Measurements from ENCODE around the gene GRPR.

GRPR gene

GRCh38 chrX:16185725-16186136 lies 62.4 kb downstream of the GRPR start:
- no peaks in the 10 kb centered on the region for H3K9me3 Mint-ChIP-seq
- H3K27ac Mint-ChIP-seq: no peak overlapping the region
- ATAC-seq: no peak
- peaks cover 15% of the 10 kb centered on the region for H3K27me3 Mint-ChIP-seq
- H3K4me3 Mint-ChIP-seq: no peak overlapping the region
- H3K4me1 Mint-ChIP-seq: peaks cover 7% of the 10 kb centered on the region
- no peaks in the 10 kb centered on the region for H3K36me3 Mint-ChIP-seq

GRCh38 chrX:16186380-16187007 lies 63.1 kb downstream of the GRPR start:
- H3K4me3 Mint-ChIP-seq: no peak overlapping the region
- no peak for ATAC-seq

GRCh38 chrX:16187024-16187760 lies 63.8 kb downstream of the GRPR start:
- Mint-ChIP-seq H3K4me3 (no peak overlapping the region), H3K4me1 (peaks cover 7% of the 10 kb centered on the region), H3K9me3 (no peaks in the 10 kb centered on the region), H3K27me3 (peaks cover 15% of the 10 kb centered on the region), H3K27ac (no peak overlapping the region), H3K36me3 (no peaks in the 10 kb centered on the region)
- no peak for ATAC-seq

More at GRCh38 chrX:16186380-16187007, 63.1 kb downstream of the GRPR start:
- Mint-ChIP-seq H3K27ac (no peak overlapping the region), H3K27me3 (peaks cover 15% of the 10 kb centered on the region), H3K9me3 (no peaks in the 10 kb centered on the region), H3K4me1 (peaks cover 7% of the 10 kb centered on the region), H3K36me3 (no peaks in the 10 kb centered on the region)

GRCh38 chrX:16188687-16189086 lies 65.3 kb downstream of the GRPR start:
- Mint-ChIP-seq H3K27ac (no peak overlapping the region), H3K9me3 (no peaks in the 10 kb centered on the region), H3K36me3 (no peaks in the 10 kb centered on the region), H3K27me3 (peaks cover 4% of the 10 kb centered on the region), H3K4me1 (peaks cover 7% of the 10 kb centered on the region), H3K4me3 (no peak overlapping the region)
- ATAC-seq: no peak

GRCh38 chrX:16191605-16192004 lies 68.2 kb downstream of the GRPR start:
- H3K4me1 Mint-ChIP-seq: no peaks in the 10 kb centered on the region
- no peak overlapping the region for H3K27ac Mint-ChIP-seq
- H3K27me3 Mint-ChIP-seq: no peaks in the 10 kb centered on the region
- no peaks in the 10 kb centered on the region for H3K36me3 Mint-ChIP-seq
- no peak overlapping the region for H3K4me3 Mint-ChIP-seq
- no peak for ATAC-seq
- H3K9me3 Mint-ChIP-seq: no peaks in the 10 kb centered on the region

GRCh38 chrX:16196829-16197228 lies 73.5 kb downstream of the GRPR start:
- H3K9me3 Mint-ChIP-seq: peaks cover 3% of the 10 kb centered on the region
- H3K4me3 Mint-ChIP-seq: no peak overlapping the region
- H3K27me3 Mint-ChIP-seq: no peaks in the 10 kb centered on the region
- ATAC-seq: no peak
- no peaks in the 10 kb centered on the region for H3K36me3 Mint-ChIP-seq
- H3K27ac Mint-ChIP-seq: no peak overlapping the region
- H3K4me1 Mint-ChIP-seq: no peaks in the 10 kb centered on the region

GRCh38 chrX:16199343-16199742 lies 76.0 kb downstream of the GRPR start:
- H3K4me3 Mint-ChIP-seq: no peak overlapping the region
- H3K4me1 Mint-ChIP-seq: no peaks in the 10 kb centered on the region
- H3K27me3 Mint-ChIP-seq: peaks cover 8% of the 10 kb centered on the region
- H3K36me3 Mint-ChIP-seq: no peaks in the 10 kb centered on the region
- no peak for ATAC-seq
- no peak overlapping the region for H3K27ac Mint-ChIP-seq
- H3K9me3 Mint-ChIP-seq: peaks cover 5% of the 10 kb centered on the region

- Mint-ChIP-seq H3K4me1 (no peaks in the 10 kb centered on the region), H3K4me3 (no peak overlapping the region), H3K27ac (no peak overlapping the region), H3K27me3 (peaks cover 8% of the 10 kb centered on the region), H3K36me3 (no peaks in the 10 kb centered on the region), H3K9me3 (peaks cover 5% of the 10 kb centered on the region)
- ATAC-seq: no peak
Observed at GRCh38 chrX:16202943-16203342, 79.6 kb downstream of the GRPR start.

Data from stimulated activated memory B cell treated with anti-CD40 and anti-IgM and Interleukin-4, amounts not matched to agents 10 μg/mL and 1 μg/mL and 100 μg/mL, for 72 hours (primary cell).